ENCODE results near the gene KCNJ6.

Gene KCNJ6

DNA sequence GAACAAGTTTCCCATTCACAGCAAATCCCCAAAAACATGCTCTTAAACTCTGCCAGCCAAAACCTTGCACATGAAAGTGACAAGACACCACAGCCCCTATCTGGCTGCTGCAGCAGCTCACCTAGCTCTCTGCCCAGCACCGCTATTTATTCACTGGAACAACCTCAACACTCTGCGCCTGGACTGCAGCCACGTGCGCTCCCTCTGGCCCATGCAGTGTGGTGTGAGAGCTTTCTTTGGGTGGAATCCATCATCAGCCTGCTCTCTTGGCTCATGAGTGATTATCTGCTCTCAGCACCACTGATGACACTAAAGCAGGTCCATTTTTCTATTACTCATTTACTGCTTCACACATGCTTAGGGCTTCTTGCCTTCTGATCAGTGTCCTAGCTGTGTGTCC, 11.4 kb downstream of the KCNJ6 start:
- no peak for DNase-seq

DNA sequence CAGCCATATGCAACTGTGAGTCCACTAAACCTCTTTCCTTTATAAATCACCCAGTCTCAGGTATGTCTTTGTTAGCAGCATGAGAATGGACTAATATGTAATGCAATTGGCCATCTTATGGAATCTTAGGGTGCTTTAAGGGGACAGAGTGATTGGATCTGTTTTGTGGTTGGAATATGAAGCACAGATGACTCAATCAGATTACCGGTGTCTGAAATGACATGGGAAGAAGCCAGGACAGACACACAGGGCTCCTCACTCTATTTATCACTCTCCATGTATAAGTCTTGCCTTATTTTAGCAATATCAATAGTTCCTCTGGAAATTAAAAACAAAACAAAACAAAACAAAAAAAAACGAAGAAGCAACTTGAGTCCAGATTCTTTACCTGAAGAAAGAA, 12.9 kb downstream of the KCNJ6 start:
- DNase-seq, result no peak

DNA sequence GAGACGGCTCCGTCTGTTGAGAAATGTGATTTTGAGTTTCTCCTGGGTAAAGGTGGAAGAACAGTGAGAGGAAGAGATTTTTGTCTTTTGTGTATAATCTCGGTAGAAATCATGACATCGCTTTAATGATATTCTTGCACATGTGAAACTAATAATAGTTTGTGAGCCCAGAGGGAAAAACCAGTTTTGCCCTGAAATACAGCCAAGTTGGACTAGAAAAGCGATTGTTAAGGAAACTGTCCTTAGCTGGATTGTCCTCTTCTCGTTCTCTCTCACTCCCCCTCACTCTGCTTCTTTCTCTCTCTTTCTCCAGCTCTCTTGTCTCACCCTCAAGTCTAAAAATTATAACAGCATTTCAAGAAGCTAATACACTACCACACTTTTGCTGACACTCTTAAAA, 17.1 kb downstream of the KCNJ6 start:
- DNase-seq, result no peak

DNA sequence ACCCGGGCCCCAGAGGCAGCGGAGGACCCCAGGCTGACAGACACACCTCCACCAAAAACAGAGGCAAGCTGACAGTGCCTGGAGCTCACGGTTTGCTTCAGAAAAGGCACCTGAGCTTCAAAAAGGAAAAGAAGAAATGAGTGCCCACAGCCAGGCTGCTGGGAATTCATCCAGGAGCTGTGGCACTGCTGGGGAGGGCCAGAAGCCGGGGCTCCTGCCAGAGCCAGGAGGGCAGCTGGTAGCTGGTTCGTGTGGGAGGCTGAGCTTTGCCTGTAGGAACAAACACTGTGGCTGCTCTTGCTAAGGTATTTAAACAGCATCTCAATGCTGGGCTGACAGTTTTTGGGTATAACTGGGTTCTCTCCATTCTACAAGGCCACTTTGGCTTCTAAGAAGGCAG, 19.5 kb downstream of the KCNJ6 start:
- no peak for DNase-seq

DNA sequence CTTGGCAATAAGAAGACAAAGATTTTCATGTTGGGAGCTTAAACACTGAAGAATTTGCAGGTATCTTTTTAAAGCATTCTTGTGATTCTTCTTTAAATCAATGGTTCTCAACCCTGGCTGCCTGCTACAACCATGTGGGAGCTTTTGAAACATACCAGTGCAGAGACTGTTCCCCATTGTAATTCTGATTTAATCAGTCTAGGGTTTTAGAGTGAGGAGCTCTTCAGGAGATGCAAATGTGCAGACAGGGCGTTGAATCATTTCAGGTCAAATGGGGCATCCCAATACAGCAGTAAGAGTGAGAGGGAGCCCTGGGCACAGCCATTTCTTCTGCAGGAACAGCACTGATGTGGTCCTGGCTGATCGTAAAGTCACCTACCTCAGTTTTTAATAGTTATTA, 24.3 kb downstream of the KCNJ6 start:
- DNase-seq, result no peak

DNA sequence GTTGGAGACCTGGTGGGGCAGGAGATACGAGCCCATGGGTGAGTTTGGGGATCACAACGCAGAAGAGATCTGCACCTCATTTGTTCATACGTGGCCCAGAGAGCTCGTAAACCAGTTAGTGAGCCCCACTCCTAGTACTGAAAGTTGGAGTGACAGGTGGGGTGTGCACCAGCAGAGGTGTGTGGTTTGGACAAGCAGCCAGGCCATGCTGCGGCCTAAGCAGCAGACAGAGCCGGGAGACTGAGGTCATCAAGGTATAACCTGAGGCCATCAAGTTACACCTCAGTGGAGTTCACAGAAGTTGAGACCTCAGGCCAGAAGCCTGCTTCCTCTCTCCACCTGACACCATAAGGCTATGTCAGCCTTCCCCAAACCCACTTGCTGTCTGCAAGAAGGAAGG, 27.6 kb downstream of the KCNJ6 start:
- DNase-seq, result no peak

DNA sequence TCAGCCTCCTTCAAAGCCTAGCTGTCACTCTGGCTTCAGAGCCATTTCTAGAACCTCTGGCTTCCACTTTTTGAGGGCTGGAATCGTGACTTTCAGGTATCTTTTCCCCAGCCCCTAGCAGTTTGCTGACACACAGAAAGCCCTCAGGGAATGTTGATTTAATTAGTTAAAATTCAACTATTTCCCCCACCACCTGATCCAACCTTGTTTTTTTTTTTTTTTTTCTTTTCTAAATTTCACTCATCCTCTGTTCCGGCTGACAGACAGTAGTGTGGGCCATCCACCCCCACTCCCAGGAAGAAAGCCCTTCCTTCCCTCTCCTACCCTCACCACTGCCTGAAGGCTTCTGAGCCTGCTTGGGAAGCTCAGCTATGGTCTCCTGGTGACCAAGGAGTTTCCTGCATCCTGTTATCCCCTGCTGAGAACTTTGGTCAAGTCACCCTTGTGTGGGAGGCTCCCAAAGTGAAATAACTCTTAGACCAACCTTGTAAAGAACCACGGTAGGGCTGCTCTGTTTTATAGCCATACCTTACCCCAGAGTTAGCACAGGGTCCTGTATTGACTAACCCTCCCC, 29.4 kb downstream of the KCNJ6 start:
- DNase-seq, result no peak

DNA sequence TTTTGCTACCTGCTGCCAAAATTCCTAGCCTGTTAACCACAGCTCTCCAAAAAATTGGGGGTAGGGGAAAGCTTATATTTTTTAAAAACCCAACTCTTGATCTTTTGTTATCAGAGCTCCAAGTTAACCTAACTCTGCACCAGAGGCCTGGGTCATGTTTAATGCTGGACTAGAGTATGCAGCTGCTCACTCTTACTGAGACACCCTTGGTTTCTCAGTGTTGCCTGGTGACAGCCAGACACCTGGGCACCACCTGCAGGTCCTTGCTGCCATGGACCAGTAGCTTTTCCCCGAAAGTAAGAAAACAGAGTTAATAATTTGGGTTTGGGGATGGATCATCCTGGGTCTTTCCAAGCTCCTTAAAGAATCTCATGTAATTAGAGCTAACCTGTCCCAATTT, 30.1 kb downstream of the KCNJ6 start:
- no peak for DNase-seq

DNA sequence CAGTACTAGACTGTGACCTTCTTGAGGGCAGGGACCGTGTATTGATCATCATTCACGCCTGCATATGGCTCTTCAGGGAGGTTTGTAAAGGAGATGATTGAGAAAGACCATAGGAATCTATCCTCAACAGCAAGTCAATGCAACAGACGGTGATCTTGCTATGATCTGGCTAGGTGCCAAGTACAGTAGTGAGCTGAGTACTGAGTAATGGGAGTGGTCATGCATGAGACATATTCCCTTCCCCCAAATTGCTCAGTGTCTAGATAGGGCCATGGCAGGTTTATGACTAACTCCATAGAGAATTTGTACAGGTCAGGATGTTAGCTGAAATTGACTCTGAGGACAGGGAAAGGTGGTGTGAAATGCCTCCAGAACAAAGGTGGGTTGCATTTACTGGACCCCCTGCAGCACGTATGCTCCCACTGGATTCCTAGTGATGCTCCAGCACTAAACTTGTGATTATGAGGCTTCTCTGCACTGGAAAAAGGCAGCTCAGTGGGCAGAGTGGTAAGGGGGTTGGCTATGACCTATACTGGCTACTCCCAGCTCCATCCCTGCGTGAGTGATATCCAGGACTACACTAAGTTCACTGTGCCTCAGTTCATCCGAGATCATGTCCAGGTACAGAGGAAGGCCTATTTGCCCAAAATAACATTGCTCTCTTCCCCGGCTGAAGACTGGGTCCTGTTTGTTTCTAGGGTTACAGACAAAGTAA, 37.2 kb downstream of the KCNJ6 start:
- no peak for DNase-seq

DNA sequence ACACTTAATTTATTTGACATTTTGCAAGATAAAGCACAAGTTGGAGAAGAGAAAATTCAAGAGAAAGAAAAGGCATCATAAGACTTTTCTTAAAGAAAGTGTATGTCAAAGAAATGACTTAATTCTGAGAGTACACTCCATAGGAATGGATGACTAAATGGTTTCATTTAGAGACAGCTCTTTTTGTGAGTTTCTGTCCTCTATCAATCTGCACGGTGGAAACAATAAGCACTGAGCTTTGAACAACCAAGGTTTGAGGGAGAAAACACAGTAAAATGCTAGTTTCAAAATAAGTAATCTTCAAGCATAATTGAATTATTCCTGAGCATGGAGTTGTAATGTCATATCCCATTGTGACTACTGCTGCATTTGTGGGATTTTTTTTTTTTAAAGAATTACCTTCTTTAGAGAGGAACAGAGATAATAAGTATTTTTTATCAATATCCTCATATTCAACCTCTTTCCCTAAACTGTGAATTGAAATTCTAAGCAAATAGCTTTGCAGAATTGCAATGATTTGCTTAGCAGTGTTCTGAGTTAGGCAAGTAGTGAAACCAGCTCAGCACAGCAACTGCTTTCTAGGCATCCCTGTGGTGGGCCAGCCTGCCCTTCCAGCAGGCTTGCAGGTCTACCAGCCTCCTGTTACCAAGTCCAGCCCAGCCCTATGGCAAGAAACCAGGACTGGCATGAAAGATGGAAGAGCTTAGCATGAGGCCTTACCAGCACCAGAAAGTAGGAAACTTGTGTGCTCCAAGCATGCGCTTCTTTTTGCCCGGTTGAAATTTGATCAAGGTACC, 38.2 kb downstream of the KCNJ6 start:
- no peak for DNase-seq

DNA sequence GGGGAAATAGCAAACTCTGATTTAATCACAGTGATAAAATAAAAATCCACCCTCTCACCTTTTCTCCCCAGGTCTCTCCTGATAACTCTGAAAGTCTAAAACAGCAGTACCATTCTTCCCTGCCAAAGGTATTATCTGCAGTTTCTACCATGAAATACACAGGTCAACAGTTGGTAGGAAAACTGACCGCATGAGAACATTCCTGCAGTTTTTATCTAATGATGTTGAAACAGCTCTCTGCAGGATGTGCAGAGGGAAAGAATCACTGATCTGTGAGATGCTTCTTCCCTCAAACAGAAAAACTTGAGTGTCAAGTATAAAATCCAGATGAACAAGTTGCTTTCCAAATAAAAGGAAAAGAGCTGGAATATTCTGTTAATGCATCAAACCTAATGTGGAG, 39.1 kb downstream of the KCNJ6 start:
- DNase-seq, result no peak

DNA sequence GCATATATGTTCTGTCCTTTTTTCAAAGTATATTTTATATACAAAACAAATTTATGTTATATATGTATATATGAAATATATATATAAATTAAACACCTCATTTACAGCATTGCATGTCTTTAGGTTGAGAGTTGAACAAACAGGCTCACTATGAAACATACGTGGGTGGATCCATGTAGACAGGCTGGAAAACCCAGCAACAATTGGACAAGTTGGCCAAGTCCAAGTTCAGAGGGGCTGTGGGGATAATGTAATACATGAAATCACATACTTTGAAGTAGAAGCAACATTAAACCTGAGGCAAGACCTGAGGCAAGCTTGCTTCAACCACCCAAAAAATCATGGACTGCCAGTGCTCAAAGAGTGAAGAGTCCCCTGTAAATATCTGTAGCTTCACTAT, 39.7 kb downstream of the KCNJ6 start:
- no peak for DNase-seq

DNA sequence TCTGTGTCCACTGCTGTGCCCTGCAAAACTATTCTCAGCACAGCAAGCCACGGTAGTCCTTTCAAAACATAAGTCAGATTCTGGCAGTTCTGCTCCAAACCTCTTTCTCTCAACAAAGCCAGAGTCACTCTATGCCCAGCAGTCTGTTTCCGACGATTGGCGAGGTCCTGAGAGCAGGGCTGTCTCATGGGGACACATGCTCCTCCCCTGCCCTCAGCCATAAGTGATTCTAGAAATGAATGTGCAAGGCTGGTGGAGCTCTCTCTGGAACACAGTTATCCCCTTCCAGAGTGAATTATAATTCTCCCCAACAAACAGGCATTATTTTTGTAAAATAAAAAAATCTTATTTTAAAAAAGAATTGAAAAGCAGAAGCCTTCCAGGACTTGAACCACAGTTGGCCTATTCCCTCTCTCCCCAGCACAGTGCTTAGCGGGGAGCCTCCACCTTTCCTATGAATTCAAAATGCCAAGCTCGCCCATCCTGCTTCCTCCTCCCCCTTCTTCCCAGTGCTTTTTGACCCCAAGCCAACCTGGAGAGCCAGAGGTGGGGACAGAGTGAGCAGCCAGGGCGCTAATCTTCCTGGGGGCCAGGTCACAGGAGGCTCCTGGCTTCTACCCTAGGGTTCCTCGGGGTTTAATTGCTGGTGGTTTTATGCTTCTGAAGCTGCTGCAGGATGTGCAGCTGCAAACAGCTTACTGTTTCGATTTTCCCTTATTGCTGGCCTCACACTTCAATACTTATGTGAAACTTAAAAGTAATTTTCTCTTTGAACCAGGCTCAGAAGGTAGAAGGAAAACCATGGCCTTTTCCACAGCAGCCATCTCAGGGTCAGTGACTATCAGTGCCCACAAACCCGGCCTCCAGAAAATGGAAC, 41.1 kb downstream of the KCNJ6 start:
- no peak for DNase-seq

DNA sequence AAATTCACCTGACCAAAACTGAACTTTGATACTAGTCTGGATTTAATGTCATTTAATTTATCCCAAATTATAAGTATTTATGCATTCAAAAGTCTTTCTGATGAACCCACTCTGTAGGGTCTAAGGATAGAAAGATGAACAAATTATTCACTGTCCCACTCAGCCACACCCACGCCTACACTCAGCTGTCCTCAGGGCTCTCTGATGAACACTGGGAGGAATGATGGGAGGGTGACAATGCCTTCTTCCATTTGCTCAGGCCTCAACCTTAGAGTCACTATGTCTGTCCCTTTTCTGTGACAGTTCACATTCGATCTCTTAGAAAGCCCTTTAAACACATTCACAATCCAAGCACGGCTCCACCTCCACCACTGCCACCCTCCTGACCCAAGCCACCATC, 41.8 kb downstream of the KCNJ6 start:
- DNase-seq, result no peak

DNA sequence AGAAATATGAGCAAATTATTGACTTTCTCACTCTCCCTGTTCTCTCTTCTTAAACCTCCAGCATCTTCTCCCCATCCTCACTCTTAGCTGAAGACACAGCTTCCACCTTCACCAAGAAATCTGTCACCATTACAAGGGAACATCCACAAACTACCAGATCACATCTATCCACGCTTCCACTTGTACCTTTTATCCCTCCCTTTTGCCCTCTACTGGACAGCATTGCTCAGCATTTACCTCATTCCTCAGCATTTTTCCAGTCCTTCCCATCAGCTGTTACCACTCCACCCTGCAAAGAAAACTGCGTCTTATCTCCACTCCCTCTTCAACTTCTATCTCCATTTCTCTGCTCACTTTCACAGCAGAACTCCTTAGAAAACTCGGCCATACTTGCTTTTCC, 42.6 kb downstream of the KCNJ6 start:
- DNase-seq, result no peak

DNA sequence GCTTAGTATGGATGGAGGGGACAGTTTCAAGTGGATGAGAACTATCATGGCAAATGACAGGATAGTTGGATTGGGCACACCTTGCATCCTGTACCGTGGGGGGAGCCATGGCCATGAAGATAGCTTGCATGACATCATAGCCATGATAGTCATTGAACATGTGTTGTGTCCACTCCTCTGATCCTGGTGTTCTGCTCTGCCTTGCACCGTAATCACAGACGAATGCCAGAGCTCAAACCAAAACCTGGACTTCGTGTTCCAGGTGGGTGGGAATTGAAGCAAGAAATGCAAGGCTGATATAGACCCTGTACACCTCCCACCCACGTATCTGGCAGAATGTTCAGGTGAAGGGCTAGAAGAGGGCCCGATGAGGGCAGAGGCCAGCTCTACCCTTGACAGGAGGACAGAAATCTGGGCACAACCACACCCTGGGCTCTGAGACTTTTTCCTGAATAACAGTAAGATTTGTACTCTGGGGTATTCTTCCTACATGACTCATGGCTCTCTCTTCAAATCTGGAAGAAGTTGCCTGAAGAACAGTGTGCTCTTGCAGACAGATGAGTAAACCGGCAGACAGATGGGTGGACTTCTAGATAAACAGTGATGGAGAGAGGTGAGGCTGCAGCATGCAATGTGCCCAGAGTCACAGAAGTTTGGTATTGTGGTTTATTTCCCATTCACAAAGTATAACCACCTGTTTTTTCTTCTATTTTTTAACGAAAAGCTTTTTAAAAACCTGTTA, 45.0 kb downstream of the KCNJ6 start:
- no peak for DNase-seq

DNA sequence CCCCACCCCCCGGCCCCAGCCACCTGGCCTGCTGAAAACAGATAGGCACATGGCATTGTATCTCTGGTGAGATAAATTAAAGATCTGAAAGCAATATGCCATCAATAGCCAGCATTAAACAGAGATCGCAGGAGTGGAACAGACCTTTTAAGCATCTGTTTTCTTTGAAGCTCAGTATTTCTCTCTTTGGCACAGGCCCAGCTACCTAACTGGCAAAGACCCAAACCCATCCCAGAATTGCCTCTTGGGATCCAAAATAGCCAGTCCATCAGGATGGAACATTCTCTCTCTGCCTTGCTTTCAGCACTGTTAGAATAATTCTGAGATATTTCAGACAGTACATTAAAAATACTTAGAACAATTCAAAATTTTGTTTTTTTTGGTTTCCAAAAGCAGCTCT, 46.0 kb downstream of the KCNJ6 start:
- no peak for DNase-seq

DNA sequence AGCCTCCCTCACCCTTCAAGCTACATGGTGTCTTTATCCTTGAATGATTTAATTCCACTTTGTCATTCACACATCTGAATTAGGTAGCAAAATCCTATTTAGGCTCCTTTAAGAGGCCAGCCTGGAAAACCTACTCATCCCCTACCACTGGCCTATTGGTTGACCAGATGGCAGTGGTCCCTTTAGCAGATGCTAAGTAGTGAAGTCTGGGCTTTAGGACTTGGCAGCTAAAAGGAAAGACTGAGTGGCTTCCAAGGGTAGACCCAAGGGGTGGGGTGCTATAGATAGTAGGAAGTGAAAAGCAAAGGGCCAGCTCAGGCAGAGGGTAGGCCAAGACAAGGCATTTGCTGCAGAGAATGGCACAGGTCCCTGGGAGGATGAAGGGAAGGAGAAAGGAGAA, 46.6 kb downstream of the KCNJ6 start:
- no peak for DNase-seq

DNA sequence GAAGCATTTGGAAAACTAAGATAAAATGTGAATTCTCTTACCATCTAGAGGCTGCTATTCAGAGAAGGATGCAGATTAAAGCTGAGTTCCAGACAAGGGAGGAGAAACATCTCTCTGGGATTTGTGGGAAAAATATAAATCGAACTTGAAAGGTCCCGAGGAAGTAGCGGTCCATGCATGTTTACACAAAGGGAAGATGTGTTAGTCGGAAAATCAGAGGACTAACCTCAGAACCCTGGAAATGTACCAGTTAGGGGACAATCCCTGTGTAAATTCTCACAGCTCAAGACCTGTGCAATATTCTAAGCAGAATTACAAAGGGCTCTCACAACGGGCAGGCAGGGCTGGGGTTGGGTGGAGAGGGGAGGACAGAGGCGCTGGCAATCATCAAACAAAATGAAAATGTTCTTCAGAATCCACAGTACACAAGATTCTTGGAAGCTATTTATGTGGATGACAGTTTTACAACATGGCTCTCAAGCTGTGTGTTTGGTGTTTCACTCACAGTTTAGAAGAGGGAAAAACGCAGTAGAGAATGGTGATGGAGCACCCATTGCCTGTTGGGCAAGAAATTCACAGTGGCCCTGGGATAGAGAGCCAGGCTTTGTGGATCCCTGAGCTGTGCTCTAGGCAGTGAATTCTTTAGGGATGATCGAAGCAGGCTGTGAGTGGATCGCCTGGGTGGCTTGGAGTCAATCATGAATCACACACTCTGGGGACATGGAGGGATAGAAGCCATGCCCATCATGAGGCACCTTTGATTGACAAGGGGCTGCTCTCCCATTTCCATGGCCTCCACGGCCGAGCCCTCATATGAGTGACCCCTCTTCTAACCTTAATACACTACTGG, 47.6 kb downstream of the KCNJ6 start:
- DNase-seq, result no peak

DNA sequence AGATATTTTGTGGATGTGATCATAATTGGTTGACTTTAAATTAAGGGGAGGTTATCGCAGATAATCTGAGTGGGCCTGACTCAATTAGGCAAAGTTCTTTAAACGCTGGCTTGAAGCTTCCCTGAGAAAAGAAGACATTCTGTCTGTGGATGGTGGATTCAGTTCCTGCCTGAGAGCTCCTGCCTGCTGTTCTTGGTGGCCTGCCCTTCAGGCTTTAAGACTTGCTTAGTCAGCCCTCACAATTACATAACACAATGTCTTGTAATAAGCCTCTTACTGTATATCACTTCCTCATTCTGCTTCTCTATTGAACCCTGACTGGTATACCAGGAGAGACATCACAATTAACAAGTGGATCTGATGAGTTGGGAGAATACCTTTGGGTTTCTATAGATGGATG, 50.2 kb downstream of the KCNJ6 start:
- no peak for DNase-seq

DNA sequence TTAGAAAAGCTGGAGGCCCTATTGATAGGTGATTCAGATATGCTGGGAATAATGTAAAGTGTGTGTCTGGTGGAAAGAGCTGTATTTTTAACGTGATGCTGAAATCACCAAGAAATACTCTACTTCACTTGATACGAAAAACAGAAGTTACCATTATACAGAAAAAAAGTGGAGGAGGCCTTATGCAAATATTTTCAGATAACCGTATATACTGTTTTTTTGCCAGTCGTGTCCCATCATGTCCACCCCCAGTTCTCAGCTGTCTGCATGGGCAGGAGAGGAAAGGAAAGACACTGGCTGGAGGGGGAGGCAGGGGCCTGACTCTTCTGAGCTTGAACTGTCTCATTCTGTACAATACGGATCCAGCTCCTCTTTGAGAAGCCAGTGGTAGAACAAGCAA, 51.1 kb downstream of the KCNJ6 start:
- no peak for DNase-seq

DNA sequence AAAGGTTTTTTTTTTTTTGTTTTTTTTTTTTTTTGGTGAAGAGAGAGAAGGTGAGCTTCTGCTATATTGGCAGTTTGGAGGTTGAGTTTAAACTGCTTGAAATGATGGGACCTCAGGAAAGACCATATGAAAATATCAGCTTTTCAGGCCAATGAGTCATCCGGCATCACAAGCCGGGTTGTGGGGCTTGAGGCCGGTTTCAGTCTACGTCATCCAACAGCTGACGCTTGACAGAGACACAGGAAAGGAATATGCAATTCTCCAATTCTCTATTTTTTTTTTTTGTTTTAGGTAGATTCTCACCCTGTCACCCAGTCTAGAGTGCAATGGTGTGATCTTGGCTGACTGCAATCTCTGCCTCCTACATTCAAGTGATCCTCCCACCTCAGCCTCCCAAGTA, 52.4 kb downstream of the KCNJ6 start:
- no peak for DNase-seq

Data from effector CD4-positive, alpha-beta T cell (primary cell).